Heart right ventricle (tissue), 16 donors: ENCODE measurements around the gene CYSTM1. TPM values are rescaled to one million over a fixed set of nuclear protein-coding genes. Genes with fewer than 3 reads are reported as not detected.
A peak's percentile ranks its signal among the peaks of the same experiment; 100 is the strongest.

Experiments used
- ATAC-seq, 8 donors: fragments of 200-7000 bp; cut with Tn5 transposase; one replicate each; pipeline ENCODE4 v1.9.1; 2020; ENCODE audit warnings: mild to moderate bottlenecking in 8 of 8, moderate library complexity in 8 of 8, moderate number of reproducible peaks in 1 of 8
- DNase-seq, 2 donors: peaks; one replicate each; pipeline ENCODE4 v3.0.0-alpha.2; 2020
- H3K27ac ChIP-seq, 10 donors: fragments of 200-600 bp; sonication (generic) in 2 of 10; one replicate each; pipeline versions ENCODE4 v1.5.0 to v1.8.0; 2020 to 2022; ENCODE audit warnings: mild to moderate bottlenecking in 3 of 10
- H3K27me3 ChIP-seq, 7 donors: fragments of 200-600 bp; one replicate each; pipeline ENCODE4 v1.8.0; 2021 to 2022; ENCODE audit warnings: mild to moderate bottlenecking in 2 of 7
- H3K36me3 ChIP-seq, 9 donors: fragments of 200-600 bp; sonication (generic) in 1 of 9; one replicate each; pipeline versions ENCODE4 v1.5.0 to v1.8.0; 2020 to 2022; ENCODE audit warnings: mild to moderate bottlenecking in 2 of 9
- H3K4me1 ChIP-seq, 9 donors: fragments of 200-600 bp; sonication (generic) in 1 of 9; one replicate each; pipeline versions ENCODE4 v1.5.0 to v1.8.0; 2020 to 2022; ENCODE audit warnings: mild to moderate bottlenecking in 4 of 9
- H3K4me3 ChIP-seq, 10 donors: fragments of 200-600 bp; sonication (generic) in 2 of 10; one replicate each; pipeline versions ENCODE4 v1.5.0 to v1.8.0; 2020 to 2022; ENCODE audit warnings: mild to moderate bottlenecking in 7 of 10, moderate library complexity in 2 of 10
- H3K9me3 ChIP-seq, 11 donors: fragments of 200-600 bp in 10 of 11; sonication (generic) in 2 of 11; one replicate each; pipeline versions ENCODE4 v1.5.0 to v1.8.0; 2013 to 2022; ENCODE audit warnings: mild to moderate bottlenecking in 2 of 11, control low read depth in 1 of 11, moderate library complexity in 1 of 11
- CTCF ChIP-seq, 9 donors: fragments of 200-600 bp; sonication (generic) in 2 of 9; IDR thresholded peaks; one replicate each; pipeline versions ENCODE4 v1.5.0 to v1.8.0; 2021 to 2022; ENCODE audit warnings: antibody characterized with exemption in 9 of 9, mild to moderate bottlenecking in 5 of 9, moderate library complexity in 1 of 9
- WGBS, 2 donors: extraction: QIAGEN DNeasy Blood & Tissue Kit; methylation state at CpG; one replicate each; pipeline ENCODE4 v1.1.7; 2013; ENCODE audit warnings: inconsistent platforms in 1 of 2; 5-methylcytosine and 5-hydroxymethylcytosine counted together
- intact Hi-C, 10 donors: fragments of 100-400 bp; cut with DNase I; formaldehyde crosslinking; loops; one replicate each; pipeline versions ENCODE4 v1.11.1 to v1.14.2; 2022
- polyA plus RNA-seq, 2 donors: library from polyadenylated mRNA; stranded (reverse); fragments of 200-250 nt; gene quantifications; one replicate each; pipeline ENCODE4 v1.2.3, GENCODE V29; 2013
- total RNA-seq, 10 donors: library from RNA; stranded (reverse); fragmentation: NEBNext Ultra II Directional in 3 of 10; extraction: Animal tissue kit (Norgen Biotek cat#: 25700) in 3 of 10; gene quantifications; one replicate each; pipeline versions ENCODE4 v1.2.1 to v1.2.4, GENCODE V29; 2021 to 2023
- donor health status: Arrhythmogenic right ventricular cardiomyopathy.
- donor health status: ischemic (EF 13 %, LVEDD 7.1; RV severe dilation, severe dysfunction).
- donor health status: healthy with polysubstance abuse.
- donor health status: DM: no; HTN: yes; CAD: no.
- donor health status: DM: no; HTN: no; CAD: no.
- donor health status: ischemic (EF 25% LVEDD 6.9; RV normal size, moderate dysfunction).
- donor health status: ischemic (EF 25% LVEDD 5.7; RV mildly dilated, moderate dysfunction).
- donor health status: healthy.
- donor health status: DM: yes; HTN: yes; CAD: no.
- donor health status: Ischemic cardiomyopathy.
- donor health status: ischemic (EF 35%, LVEDD 5.7; RV mildly dilated, moderate dysfunction).
- donor health status: nonischemic (EF 11% LVEDD 7.7; RV severe dilation, severe dysfunction).
- donor health status: DM: yes; HTN: yes; CAD: no.
- donor health status: PGD.
- donor health status: ischemic (EF 29% LVEDD 5.4; RV normal size, mild dysfunction).
- donor health status: nonischemic (EF 23%, LVEDD 6.1; RV moderate dilation, normal function).

Gene CYSTM1
- total and polyA plus RNA-seq, 12 donors: 45.0 to 217 (median 95.3) TPM

- intact Hi-C loops: no loop called here
- ATAC-seq: no peak
- Histone ChIP-seq H3K9me3 (no peaks in the 10 kb centered on the region), H3K27me3 (no peaks in the 10 kb centered on the region), H3K4me1 (peaks cover 0 to 38% (median 10%) of the 10 kb centered on the region in 9 donors), H3K4me3 (no peak overlapping the region), H3K27ac (no peak overlapping the region), H3K36me3 (peaks cover 0 to 23% (median 0%) of the 10 kb centered on the region in 9 donors)
- no peak for TF ChIP-seq CTCF (IDR thresholded peaks at IDR 0.05)
- no peak for DNase-seq
These were observed 33.1 kb downstream of the CYSTM1 start for GRCh38 chr5:140208065-140208464.

DNA sequence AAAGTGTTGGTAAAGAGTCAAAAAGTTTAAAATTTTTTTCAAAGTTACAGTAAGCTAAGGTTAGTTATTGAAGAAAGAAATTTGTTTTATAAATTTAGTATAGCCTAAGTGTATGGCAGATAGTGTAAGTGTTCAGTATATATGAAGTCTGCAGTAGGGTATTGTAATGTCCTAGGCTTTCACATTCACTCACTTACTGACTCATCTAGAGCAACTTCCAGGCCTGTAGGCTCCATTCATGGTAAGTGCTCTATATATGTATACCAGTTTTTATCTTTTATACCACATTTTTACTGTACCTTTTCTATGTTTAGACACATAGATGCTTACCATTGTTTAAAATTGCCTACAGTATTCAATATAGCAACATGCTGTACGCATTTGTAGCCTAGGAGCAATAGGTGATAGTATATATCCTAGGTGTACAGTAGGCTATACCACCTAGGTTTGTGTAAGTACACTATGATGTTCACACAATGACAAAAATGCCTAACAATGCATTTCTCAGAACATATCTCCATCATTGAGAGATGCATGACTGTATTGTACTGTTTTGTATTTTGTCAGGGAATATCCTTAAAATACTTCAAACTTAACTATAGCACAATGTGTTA, 38.5 kb downstream of the CYSTM1 start:
- Histone ChIP-seq H3K27me3 (no peaks in the 10 kb centered on the region), H3K36me3 (peaks cover 0 to 23% (median 0%) of the 10 kb centered on the region in 9 donors), H3K4me3 (no peak overlapping the region), H3K27ac (no peak overlapping the region), H3K4me1 (peaks cover 4 to 49% (median 31%) of the 10 kb centered on the region in 9 donors), H3K9me3 (no peaks in the 10 kb centered on the region)
- ATAC-seq (no peak), DNase-seq (no peak)
- whole genome bisulfite sequencing, 2 donors: 95 to 96% methylated on average over 1 of the region's 1 CpG
- intact Hi-C loops: no loop called here
- no peak for TF ChIP-seq CTCF (IDR thresholded peaks at IDR 0.05)

- 86 to 87% methylated on average over 4 of the region's 4 CpGs for WGBS, 2 donors
- peaks cover 7 to 62% (median 44%) of the 10 kb centered on the region in 9 donors for H3K4me1 ChIP-seq
These were observed 39.8 kb downstream of the CYSTM1 start for GRCh38 chr5:140214831-140215230.

DNA sequence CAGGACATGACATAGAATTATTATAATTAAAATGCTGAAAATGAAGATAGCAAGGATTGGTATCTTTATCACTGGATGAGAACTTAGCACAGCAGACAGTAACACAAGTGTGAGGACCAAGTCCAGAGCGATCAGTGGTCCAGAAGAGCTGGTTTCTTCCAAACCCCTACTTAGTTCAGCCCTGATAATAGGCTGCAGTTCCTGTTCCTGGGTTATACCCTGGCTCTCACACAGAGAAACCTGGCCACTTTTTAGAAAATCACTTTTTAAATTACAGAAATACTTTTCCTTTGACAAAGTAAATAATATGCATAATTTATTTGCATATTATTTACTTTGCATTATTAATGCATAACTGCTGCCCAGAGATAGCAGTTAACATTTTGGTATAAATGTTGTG, 40.3 kb downstream of the CYSTM1 start:
- TF ChIP-seq CTCF (IDR thresholded peaks at IDR 0.05): no peak
- DNase-seq: no peak
- intact Hi-C loops: no loop called here
- Histone ChIP-seq H3K4me1 (peaks cover 7 to 67% (median 49%) of the 10 kb centered on the region in 9 donors), H3K9me3 (no peaks in the 10 kb centered on the region), H3K36me3 (peaks cover 0 to 21% (median 0%) of the 10 kb centered on the region in 9 donors), H3K27me3 (no peaks in the 10 kb centered on the region), H3K27ac (no peak overlapping the region), H3K4me3 (no peak overlapping the region)
- ATAC-seq: no peak
- 91 to 97% methylated on average over 1 of the region's 1 CpG for WGBS, 2 donors

More at GRCh38 chr5:140214831-140215230, 39.8 kb downstream of the CYSTM1 start:
- ATAC-seq (peak in 1 of 8 donors; percentile 26), DNase-seq (no peak)
- Histone ChIP-seq H3K36me3 (peaks cover 0 to 23% (median 0%) of the 10 kb centered on the region in 9 donors), H3K27ac (no peak overlapping the region), H3K9me3 (no peaks in the 10 kb centered on the region), H3K27me3 (no peaks in the 10 kb centered on the region), H3K4me3 (no peak overlapping the region)
- intact Hi-C loops: no loop called here
- TF ChIP-seq CTCF (IDR thresholded peaks at IDR 0.05): no peak
